Measurements from ENCODE around the gene NDUFS8. TPM values are rescaled to one million over a fixed set of nuclear protein-coding genes. Genes with fewer than 3 reads are reported as not detected.

Gene NDUFS8
- total and polyA plus RNA-seq, 2 experiments from 2014 or later, result 175 to 308 TPM

DNA sequence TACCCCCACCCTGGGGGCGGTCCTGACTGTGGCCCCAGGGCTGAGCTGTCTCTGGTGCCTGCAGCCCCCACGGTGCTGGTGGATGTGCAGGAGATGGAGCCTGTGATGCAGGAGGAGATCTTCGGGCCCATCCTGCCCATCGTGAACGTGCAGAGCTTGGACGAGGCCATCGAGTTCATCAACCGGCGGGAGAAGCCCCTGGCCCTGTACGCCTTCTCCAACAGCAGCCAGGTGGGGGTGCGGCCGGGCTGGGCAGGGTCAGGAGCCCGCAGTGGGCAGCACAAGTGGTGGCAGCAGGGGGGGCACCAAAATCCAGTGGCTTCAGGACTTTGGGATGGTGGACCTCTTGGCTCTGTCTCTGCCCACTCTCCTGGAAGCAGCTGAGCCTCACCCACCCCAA, 8.0 kb upstream of the NDUFS8 start:
- TF ChIP-seq POLR2AphosphoS5 (IDR thresholded peaks at IDR 0.05; ENCODE audit: low read depth), result no peak

DNA sequence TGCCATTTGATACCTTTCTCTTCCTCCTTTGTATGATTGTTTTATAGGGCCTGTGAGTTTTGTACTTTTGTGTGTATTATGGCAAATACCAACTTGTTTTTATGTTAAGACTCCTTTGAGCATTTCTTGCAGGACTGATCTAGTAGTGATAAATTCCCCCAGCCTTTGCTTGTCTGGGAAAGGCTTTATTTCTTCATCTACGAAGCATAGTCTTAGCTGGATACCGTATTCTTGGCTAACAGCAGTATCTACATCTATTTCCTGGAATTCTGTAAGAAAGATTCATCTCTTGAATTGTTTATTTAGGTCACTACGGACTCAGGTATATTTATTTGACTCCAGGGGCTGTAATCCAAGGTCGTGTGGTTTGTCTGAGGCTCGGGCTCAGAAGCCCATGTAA, 6.0 kb upstream of the NDUFS8 start:
- no peaks in the 10 kb centered on the region for H3K79me2 ChIP-seq (replicated peaks; ENCODE audit: insufficient read depth)
- H3K27me3 ChIP-seq (ENCODE audit: insufficient read depth), result no peaks in the 10 kb centered on the region
- Mint-ChIP-seq H3K27ac (no peak overlapping the region), H3K9me3 (no peaks in the 10 kb centered on the region), H3K27me3 (ENCODE audit: insufficient read depth, low read depth, poor library complexity) (peaks cover 21% of the 10 kb centered on the region), H3K4me3 (no peak overlapping the region), H3K36me3 (ENCODE audit: low read depth) (peaks cover 3% of the 10 kb centered on the region; the same call in 1 of the 3 replicates), H3K4me1 (peaks cover 18% of the 10 kb centered on the region)
- no peaks in the 10 kb centered on the region for H3K36me3 ChIP-seq (ENCODE audit: insufficient read depth)
- H3K4me2 ChIP-seq, result no peak overlapping the region
- no peaks in the 10 kb centered on the region for H3K4me1 ChIP-seq (ENCODE audit: insufficient read depth)
- H3K27ac ChIP-seq (ENCODE audit: low read depth), result no peak overlapping the region
- ATAC-seq (no peak), DNase-seq (ENCODE audit: low spot score) (no peak)
- no peaks in the 10 kb centered on the region for H3K9me2 ChIP-seq (ENCODE audit: insufficient read depth)
- H3F3A ChIP-seq (replicated peaks; ENCODE audit: low read depth), result no peaks in the 10 kb centered on the region
- no peak overlapping the region for H3K4me3 ChIP-seq
- no peaks in the 10 kb centered on the region for H4K20me1 ChIP-seq (replicated peaks; ENCODE audit: insufficient read depth)
- no peak overlapping the region for H2AFZ ChIP-seq
- TF ChIP-seq, protein P1, sequence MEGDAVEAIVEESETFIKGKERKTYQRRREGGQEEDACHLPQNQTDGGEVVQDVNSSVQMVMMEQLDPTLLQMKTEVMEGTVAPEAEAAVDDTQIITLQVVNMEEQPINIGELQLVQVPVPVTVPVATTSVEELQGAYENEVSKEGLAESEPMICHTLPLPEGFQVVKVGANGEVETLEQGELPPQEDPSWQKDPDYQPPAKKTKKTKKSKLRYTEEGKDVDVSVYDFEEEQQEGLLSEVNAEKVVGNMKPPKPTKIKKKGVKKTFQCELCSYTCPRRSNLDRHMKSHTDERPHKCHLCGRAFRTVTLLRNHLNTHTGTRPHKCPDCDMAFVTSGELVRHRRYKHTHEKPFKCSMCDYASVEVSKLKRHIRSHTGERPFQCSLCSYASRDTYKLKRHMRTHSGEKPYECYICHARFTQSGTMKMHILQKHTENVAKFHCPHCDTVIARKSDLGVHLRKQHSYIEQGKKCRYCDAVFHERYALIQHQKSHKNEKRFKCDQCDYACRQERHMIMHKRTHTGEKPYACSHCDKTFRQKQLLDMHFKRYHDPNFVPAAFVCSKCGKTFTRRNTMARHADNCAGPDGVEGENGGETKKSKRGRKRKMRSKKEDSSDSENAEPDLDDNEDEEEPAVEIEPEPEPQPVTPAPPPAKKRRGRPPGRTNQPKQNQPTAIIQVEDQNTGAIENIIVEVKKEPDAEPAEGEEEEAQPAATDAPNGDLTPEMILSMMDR (conservative IDR thresholded peaks at IDR 0.05; ENCODE audit: low read depth in 2 of 2), result no peak
- no peak for TF ChIP-seq CREB1 (CRISPR knock-in tag; IDR thresholded peaks at IDR 0.05; ENCODE audit: low read depth)
- no peak for TF ChIP-seq STAT1 (IDR thresholded peaks at IDR 0.05; ENCODE audit: unreplicated experiment)
- TF ChIP-seq JUNB (IDR thresholded peaks at IDR 0.05; ENCODE audit: unreplicated experiment), result no peak
- TF ChIP-seq EZH2 (IDR thresholded peaks at IDR 0.05; ENCODE audit: low read depth, unreplicated experiment), result no peak
- TF ChIP-seq, protein P2, sequence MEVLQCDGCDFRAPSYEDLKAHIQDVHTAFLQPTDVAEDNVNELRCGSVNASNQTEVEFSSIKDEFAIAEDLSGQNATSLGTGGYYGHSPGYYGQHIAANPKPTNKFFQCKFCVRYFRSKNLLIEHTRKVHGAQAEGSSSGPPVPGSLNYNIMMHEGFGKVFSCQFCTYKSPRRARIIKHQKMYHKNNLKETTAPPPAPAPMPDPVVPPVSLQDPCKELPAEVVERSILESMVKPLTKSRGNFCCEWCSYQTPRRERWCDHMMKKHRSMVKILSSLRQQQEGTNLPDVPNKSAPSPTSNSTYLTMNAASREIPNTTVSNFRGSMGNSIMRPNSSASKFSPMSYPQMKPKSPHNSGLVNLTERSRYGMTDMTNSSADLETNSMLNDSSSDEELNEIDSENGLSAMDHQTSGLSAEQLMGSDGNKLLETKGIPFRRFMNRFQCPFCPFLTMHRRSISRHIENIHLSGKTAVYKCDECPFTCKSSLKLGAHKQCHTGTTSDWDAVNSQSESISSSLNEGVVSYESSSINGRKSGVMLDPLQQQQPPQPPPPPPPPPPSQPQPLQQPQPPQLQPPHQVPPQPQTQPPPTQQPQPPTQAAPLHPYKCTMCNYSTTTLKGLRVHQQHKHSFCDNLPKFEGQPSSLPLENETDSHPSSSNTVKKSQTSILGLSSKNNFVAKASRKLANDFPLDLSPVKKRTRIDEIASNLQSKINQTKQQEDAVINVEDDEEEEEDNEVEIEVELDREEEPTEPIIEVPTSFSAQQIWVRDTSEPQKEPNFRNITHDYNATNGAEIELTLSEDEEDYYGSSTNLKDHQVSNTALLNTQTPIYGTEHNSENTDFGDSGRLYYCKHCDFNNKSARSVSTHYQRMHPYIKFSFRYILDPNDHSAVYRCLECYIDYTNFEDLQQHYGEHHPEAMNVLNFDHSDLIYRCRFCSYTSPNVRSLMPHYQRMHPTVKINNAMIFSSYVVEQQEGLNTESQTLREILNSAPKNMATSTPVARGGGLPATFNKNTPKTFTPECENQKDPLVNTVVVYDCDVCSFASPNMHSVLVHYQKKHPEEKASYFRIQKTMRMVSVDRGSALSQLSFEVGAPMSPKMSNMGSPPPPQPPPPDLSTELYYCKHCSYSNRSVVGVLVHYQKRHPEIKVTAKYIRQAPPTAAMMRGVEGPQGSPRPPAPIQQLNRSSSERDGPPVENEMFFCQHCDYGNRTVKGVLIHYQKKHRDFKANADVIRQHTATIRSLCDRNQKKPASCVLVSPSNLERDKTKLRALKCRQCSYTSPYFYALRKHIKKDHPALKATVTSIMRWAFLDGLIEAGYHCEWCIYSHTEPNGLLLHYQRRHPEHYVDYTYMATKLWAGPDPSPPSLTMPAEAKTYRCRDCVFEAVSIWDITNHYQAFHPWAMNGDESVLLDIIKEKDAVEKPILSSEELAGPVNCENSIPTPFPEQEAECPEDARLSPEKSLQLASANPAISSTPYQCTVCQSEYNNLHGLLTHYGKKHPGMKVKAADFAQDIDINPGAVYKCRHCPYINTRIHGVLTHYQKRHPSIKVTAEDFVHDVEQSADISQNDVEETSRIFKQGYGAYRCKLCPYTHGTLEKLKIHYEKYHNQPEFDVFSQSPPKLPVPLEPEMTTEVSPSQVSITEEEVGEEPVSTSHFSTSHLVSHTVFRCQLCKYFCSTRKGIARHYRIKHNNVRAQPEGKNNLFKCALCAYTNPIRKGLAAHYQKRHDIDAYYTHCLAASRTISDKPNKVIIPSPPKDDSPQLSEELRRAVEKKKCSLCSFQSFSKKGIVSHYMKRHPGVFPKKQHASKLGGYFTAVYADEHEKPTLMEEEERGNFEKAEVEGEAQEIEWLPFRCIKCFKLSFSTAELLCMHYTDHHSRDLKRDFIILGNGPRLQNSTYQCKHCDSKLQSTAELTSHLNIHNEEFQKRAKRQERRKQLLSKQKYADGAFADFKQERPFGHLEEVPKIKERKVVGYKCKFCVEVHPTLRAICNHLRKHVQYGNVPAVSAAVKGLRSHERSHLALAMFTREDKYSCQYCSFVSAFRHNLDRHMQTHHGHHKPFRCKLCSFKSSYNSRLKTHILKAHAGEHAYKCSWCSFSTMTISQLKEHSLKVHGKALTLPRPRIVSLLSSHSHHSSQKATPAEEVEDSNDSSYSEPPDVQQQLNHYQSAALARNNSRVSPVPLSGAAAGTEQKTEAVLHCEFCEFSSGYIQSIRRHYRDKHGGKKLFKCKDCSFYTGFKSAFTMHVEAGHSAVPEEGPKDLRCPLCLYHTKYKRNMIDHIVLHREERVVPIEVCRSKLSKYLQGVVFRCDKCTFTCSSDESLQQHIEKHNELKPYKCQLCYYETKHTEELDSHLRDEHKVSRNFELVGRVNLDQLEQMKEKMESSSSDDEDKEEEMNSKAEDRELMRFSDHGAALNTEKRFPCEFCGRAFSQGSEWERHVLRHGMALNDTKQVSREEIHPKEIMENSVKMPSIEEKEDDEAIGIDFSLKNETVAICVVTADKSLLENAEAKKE (CRISPR knock-in tag; IDR thresholded peaks at IDR 0.05), result no peak
- TF ChIP-seq EZH2phosphoT487 (IDR thresholded peaks at IDR 0.05; ENCODE audit: unreplicated experiment), result no peak
- no peak for TF ChIP-seq ZNF114 (CRISPR knock-in tag; IDR thresholded peaks at IDR 0.05)
- TF ChIP-seq NANOG (IDR thresholded peaks at IDR 0.05; ENCODE audit: borderline replicate concordance), result no peak
- no peak for TF ChIP-seq ZNF331 (CRISPR knock-in tag; IDR thresholded peaks at IDR 0.05; ENCODE audit: low read depth)
- no peak for TF ChIP-seq POLR2AphosphoS5 (IDR thresholded peaks at IDR 0.05; ENCODE audit: low read depth)
- TF ChIP-seq, protein P3, sequence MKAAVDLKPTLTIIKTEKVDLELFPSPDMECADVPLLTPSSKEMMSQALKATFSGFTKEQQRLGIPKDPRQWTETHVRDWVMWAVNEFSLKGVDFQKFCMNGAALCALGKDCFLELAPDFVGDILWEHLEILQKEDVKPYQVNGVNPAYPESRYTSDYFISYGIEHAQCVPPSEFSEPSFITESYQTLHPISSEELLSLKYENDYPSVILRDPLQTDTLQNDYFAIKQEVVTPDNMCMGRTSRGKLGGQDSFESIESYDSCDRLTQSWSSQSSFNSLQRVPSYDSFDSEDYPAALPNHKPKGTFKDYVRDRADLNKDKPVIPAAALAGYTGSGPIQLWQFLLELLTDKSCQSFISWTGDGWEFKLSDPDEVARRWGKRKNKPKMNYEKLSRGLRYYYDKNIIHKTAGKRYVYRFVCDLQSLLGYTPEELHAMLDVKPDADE (IDR thresholded peaks at IDR 0.05), result no peak

More for the DNA sequence above, 8.0 kb upstream of the NDUFS8 start:
- Histone ChIP-seq H3K4me2 (no peak overlapping the region), H2AFZ (no peak overlapping the region), H3F3A (replicated peaks; ENCODE audit: low read depth) (no peaks in the 10 kb centered on the region), H3K27me3 (ENCODE audit: insufficient read depth) (no peaks in the 10 kb centered on the region), H3K4me1 (ENCODE audit: insufficient read depth) (no peaks in the 10 kb centered on the region), H3K9me2 (ENCODE audit: insufficient read depth) (no peaks in the 10 kb centered on the region), H3K27ac (ENCODE audit: low read depth) (no peak overlapping the region), H3K36me3 (ENCODE audit: insufficient read depth) (no peaks in the 10 kb centered on the region), H4K20me1 (replicated peaks; ENCODE audit: insufficient read depth) (no peaks in the 10 kb centered on the region), H3K79me2 (replicated peaks; ENCODE audit: insufficient read depth) (no peaks in the 10 kb centered on the region), H3K4me3 (no peak overlapping the region)
- Mint-ChIP-seq H3K4me3 (no peak overlapping the region), H3K9me3 (no peaks in the 10 kb centered on the region), H3K27me3 (ENCODE audit: insufficient read depth, low read depth, poor library complexity) (peaks cover 19% of the 10 kb centered on the region), H3K27ac (no peak overlapping the region), H3K4me1 (peaks cover 8% of the 10 kb centered on the region), H3K36me3 (ENCODE audit: low read depth) (peaks cover 3% of the 10 kb centered on the region; the same call in 1 of the 3 replicates)
- ATAC-seq (no peak), DNase-seq (ENCODE audit: low spot score) (no peak)

Data from GM23338 (cell line).